SU-DHL-6 (cell line): ENCODE measurements around the gene HOXD9.

Experiments
- H2AFZ ChIP-seq: fragments of 200-600 bp; sonication (generic); 2 replicates; pipeline ENCODE4 v1.6.1; 2014; ENCODE audit warnings: low read depth, mild to moderate bottlenecking, moderate library complexity, mixed read lengths, antibody characterized with exemption, low read length; ENCODE audit not compliant: severe bottlenecking
- H3F3A ChIP-seq: fragments of 200-600 bp; shearing (Covaris generic); 2 replicates; pipeline ENCODE4 v1.6.0; 2016; ENCODE audit warnings: antibody characterized with exemption, mild to moderate bottlenecking; ENCODE audit not compliant: insufficient read depth
- H3K27ac ChIP-seq: fragments of 200-600 bp; sonication (generic); 2 replicates; pipeline ENCODE4 v1.5.1; 2016; ENCODE audit warnings: low read depth, mild to moderate bottlenecking, low read length, moderate library complexity, mixed read lengths
- H3K27me3 ChIP-seq: fragments of 200-600 bp; sonication (generic), shearing (Covaris generic); 2 replicates; pipeline ENCODE4 v1.6.0; 2014; ENCODE audit warnings: mild to moderate bottlenecking, low read length
- H3K36me3 ChIP-seq: fragments of 200-600 bp; sonication (generic); 2 replicates; pipeline ENCODE4 v1.6.1; 2014; ENCODE audit warnings: mild to moderate bottlenecking, low read length, mixed read lengths
- H3K4me2 ChIP-seq: fragments of 300-600, 200-600 bp; shearing (Covaris generic), sonication (generic); 2 replicates; pipeline ENCODE4 v1.6.0; 2014; ENCODE audit warnings: low read length, low read depth, mild to moderate bottlenecking; ENCODE audit not compliant: poor library complexity, severe bottlenecking
- H3K4me3 ChIP-seq: fragments of 200-600 bp; sonication (generic); 2 replicates; pipeline ENCODE4 v1.5.1; 2014; ENCODE audit warnings: antibody characterized with exemption, low read length, mild to moderate bottlenecking, mixed read lengths; ENCODE audit not compliant: insufficient read depth, poor library complexity, severe bottlenecking
- H3K79me2 ChIP-seq: fragments of 200-600 bp; sonication (generic); 2 replicates; pipeline ENCODE4 v1.6.1; 2014; ENCODE audit warnings: mild to moderate bottlenecking, low read length, moderate library complexity; ENCODE audit not compliant: insufficient read depth
- H3K9ac ChIP-seq: fragments of 200-600 bp; sonication (generic); 2 replicates; pipeline ENCODE4 v1.7.0; 2014; ENCODE audit warnings: mild to moderate bottlenecking, low read length
- H3K9me2 ChIP-seq: fragments of 200-600 bp; sonication (generic); replicated peaks from 2 replicates; pipeline ENCODE4 v1.6.1; 2014; ENCODE audit warnings: low read length; ENCODE audit not compliant: insufficient read depth
- H3K9me3 ChIP-seq: fragments of 200-600 bp; sonication (generic); 2 replicates; pipeline ENCODE4 v1.6.1; 2014; ENCODE audit warnings: low read length, mixed read lengths; ENCODE audit not compliant: insufficient read depth
- H4K20me1 ChIP-seq: fragments of 200-600 bp; sonication (generic); 2 replicates; pipeline ENCODE4 v1.6.1; 2014; ENCODE audit warnings: low read depth, mild to moderate bottlenecking, antibody characterized with exemption, low read length, moderate library complexity, mixed read lengths
- EZH2phosphoT487 ChIP-seq: fragments of 200-600 bp; sonication (generic), shearing (Covaris generic); conservative IDR thresholded peaks from 2 replicates; pipeline ENCODE4 v1.6.1; 2018; ENCODE audit warnings: mild to moderate bottlenecking, antibody characterized with exemption, low read length, moderate library complexity, mixed read lengths
- TF ChIP-seq, protein P1 (sequence below): fragments of 200-600 bp; sonication (generic); IDR thresholded peaks from one replicate; pipeline ENCODE4 v1.5.1; 2017; ENCODE audit warnings: antibody characterized with exemption, mild to moderate bottlenecking, low read length, moderate library complexity; ENCODE audit not compliant: insufficient read depth, poor library complexity, severe bottlenecking

The HOXD9 gene

GRCh38 chr2:176112375-176113302, 9.9 kb upstream of the HOXD9 start:
- H3K36me3 ChIP-seq: no peaks in the 10 kb centered on the region
- no peaks in the 10 kb centered on the region for H4K20me1 ChIP-seq
- no peak overlapping the region for H3K9ac ChIP-seq
- no peaks in the 10 kb centered on the region for H3K9me3 ChIP-seq
- no peak overlapping the region for H3K4me2 ChIP-seq
- TF ChIP-seq EZH2phosphoT487: no peak
- TF ChIP-seq, protein P1, sequence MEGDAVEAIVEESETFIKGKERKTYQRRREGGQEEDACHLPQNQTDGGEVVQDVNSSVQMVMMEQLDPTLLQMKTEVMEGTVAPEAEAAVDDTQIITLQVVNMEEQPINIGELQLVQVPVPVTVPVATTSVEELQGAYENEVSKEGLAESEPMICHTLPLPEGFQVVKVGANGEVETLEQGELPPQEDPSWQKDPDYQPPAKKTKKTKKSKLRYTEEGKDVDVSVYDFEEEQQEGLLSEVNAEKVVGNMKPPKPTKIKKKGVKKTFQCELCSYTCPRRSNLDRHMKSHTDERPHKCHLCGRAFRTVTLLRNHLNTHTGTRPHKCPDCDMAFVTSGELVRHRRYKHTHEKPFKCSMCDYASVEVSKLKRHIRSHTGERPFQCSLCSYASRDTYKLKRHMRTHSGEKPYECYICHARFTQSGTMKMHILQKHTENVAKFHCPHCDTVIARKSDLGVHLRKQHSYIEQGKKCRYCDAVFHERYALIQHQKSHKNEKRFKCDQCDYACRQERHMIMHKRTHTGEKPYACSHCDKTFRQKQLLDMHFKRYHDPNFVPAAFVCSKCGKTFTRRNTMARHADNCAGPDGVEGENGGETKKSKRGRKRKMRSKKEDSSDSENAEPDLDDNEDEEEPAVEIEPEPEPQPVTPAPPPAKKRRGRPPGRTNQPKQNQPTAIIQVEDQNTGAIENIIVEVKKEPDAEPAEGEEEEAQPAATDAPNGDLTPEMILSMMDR: no peak
- no peaks in the 10 kb centered on the region for H3K27me3 ChIP-seq
- H3F3A ChIP-seq: no peaks in the 10 kb centered on the region
- H3K79me2 ChIP-seq: no peaks in the 10 kb centered on the region
- H3K9me2 ChIP-seq: no peaks in the 10 kb centered on the region
- no peak overlapping the region for H2AFZ ChIP-seq
- no peak overlapping the region for H3K4me3 ChIP-seq
- H3K27ac ChIP-seq: no peak overlapping the region

DNA sequence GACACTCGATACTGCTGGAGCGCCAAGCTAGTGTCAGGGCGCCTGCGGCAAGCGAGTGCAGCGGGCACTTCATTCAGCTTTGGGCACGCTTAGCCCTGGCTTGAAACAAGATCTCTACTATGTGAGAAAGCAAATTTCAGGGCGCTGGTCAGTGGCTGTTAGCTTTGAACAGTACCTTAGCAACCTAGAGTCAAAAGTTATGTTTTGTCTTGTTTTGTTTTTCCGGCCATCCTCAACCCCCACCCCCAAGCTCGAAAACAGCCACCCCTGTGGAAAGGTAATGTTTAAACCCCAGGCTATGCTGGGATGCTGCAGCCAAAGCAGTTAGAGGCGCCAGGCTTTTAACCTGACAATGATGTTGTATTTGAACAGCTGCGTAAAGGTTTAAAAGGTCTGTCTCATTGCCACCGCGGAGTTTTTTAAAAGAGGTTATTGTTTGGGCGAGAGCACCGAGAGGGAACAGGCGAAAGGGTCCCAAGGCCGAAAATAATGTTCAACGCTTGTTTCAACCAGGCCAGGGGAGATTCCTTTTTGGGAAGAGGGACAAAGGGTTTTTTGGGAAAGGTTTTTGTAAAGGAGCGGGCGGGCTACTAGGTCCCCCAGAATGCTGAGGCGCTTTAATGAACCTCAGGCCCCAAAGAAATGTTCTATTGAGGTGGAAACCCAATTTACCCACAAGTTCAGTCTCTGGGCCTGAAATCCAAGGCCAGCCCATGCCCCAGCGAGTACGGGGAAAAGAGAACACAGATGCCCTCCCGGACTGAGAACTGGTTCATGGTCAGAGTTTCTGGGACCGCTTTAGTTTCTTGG, 8.2 kb upstream of the HOXD9 start:
- no peaks in the 10 kb centered on the region for H3K27me3 ChIP-seq
- no peaks in the 10 kb centered on the region for H3K79me2 ChIP-seq
- H4K20me1 ChIP-seq: no peaks in the 10 kb centered on the region
- no peak overlapping the region for H3K27ac ChIP-seq
- H3K9me2 ChIP-seq: no peaks in the 10 kb centered on the region
- no peaks in the 10 kb centered on the region for H3F3A ChIP-seq
- no peak overlapping the region for H3K9ac ChIP-seq
- no peak overlapping the region for H2AFZ ChIP-seq
- no peaks in the 10 kb centered on the region for H3K36me3 ChIP-seq
- no peak overlapping the region for H3K4me3 ChIP-seq
- TF ChIP-seq EZH2phosphoT487: no peak
- TF ChIP-seq, protein P1: no peak
- no peaks in the 10 kb centered on the region for H3K9me3 ChIP-seq
- no peak overlapping the region for H3K4me2 ChIP-seq

GRCh38 chr2:176114930-176115625, 7.4 kb upstream of the HOXD9 start:
- H3K9ac ChIP-seq: no peak overlapping the region
- no peaks in the 10 kb centered on the region for H3K36me3 ChIP-seq
- no peaks in the 10 kb centered on the region for H4K20me1 ChIP-seq
- H2AFZ ChIP-seq: no peak overlapping the region
- H3K27me3 ChIP-seq: no peaks in the 10 kb centered on the region
- no peaks in the 10 kb centered on the region for H3K9me3 ChIP-seq
- H3F3A ChIP-seq: no peaks in the 10 kb centered on the region
- TF ChIP-seq, protein P1: no peak
- TF ChIP-seq EZH2phosphoT487: no peak
- no peaks in the 10 kb centered on the region for H3K79me2 ChIP-seq
- H3K4me3 ChIP-seq: no peak overlapping the region
- H3K9me2 ChIP-seq: no peaks in the 10 kb centered on the region
- H3K4me2 ChIP-seq: no peak overlapping the region
- no peak overlapping the region for H3K27ac ChIP-seq
